HAP-1 (cell line): ENCODE measurements around the gene KRT9.

Experiments used
- DNase-seq, 2 experiments: peaks; one replicate each; pipeline ENCODE4 v3.0.0-alpha.2; 2016 to 2020; ENCODE audit warnings: low spot score in 2 of 2
- H3K27me3 ChIP-seq: fragments of 250-450 bp; sonication (Bioruptor Pico); 2 replicates; pipeline ENCODE4 v1.5.1; 2020; ENCODE audit warnings: low read depth, mild to moderate bottlenecking, moderate library complexity
- H3K36me3 ChIP-seq: fragments of 250-450 bp; sonication (Bioruptor Pico); replicated peaks from 2 replicates; pipeline ENCODE4 v1.5.1; 2020; ENCODE audit warnings: mild to moderate bottlenecking
- H3K4me1 ChIP-seq: fragments of 250-450 bp; sonication (Bioruptor Pico); 2 replicates; pipeline ENCODE4 v1.5.1; 2020; ENCODE audit warnings: mild to moderate bottlenecking
- H3K4me3 ChIP-seq: fragments of 250-450 bp; sonication (Bioruptor Pico); 2 replicates; pipeline ENCODE4 v1.5.1; 2020; ENCODE audit warnings: mild to moderate bottlenecking, moderate library complexity
- H3K9me3 ChIP-seq: fragments of 250-450 bp; sonication (Bioruptor Pico); 2 replicates; pipeline ENCODE4 v1.5.1; 2020; ENCODE audit warnings: mild to moderate bottlenecking, moderate library complexity
- in situ Hi-C: fragments of 300-500 bp; cut with MboI; formaldehyde crosslinking; loops from 3 replicates; pipeline ENCODE4 v1.14.3; 2020; ENCODE audit warnings: low sequenced_read_pairs, inconsistent platforms, mixed read lengths

KRT9 gene

GRCh38 chr17:41518789-41519449 lies 52.9 kb downstream of the KRT9 start, which contains the start of gene KRT15:
TSS of gene KRT15 (minus strand) at chr17:41518890. CDS start at chr17:41518827, 63 bp downstream.
- no peaks in the 10 kb centered on the region for H3K36me3 ChIP-seq

GRCh38 chr17:41518031-41518430 lies 53.8 kb downstream of the KRT9 start:
- H3K4me1 ChIP-seq, result no peaks in the 10 kb centered on the region
- no peak for DNase-seq

More at GRCh38 chr17:41518789-41519449, 52.9 kb downstream of the KRT9 start, which contains the start of gene KRT15:
- DNase-seq, result no peak
- no peaks in the 10 kb centered on the region for H3K4me1 ChIP-seq
- in situ Hi-C loops, result no loop called here
- H3K27me3 ChIP-seq, result no peaks in the 10 kb centered on the region
- no peak within 1 kb of the TSS for H3K4me3 ChIP-seq
- no peaks in the 10 kb centered on the region for H3K9me3 ChIP-seq

GRCh38 chr17:41516830-41517283 lies 55.0 kb downstream of the KRT9 start:
- Histone ChIP-seq H3K9me3 (no peaks in the 10 kb centered on the region), H3K4me1 (no peaks in the 10 kb centered on the region), H3K27me3 (no peaks in the 10 kb centered on the region), H3K36me3 (no peaks in the 10 kb centered on the region), H3K4me3 (no peak overlapping the region)
- in situ Hi-C loops, result no loop called here
- no peak for DNase-seq

More at GRCh38 chr17:41518031-41518430, 53.8 kb downstream of the KRT9 start:
- in situ Hi-C loops, result no loop called here
- Histone ChIP-seq H3K9me3 (no peaks in the 10 kb centered on the region), H3K4me3 (no peak overlapping the region), H3K27me3 (no peaks in the 10 kb centered on the region), H3K36me3 (no peaks in the 10 kb centered on the region)

- DNase-seq, result no peak
- Histone ChIP-seq H3K4me3 (no peak overlapping the region), H3K36me3 (no peaks in the 10 kb centered on the region), H3K4me1 (no peaks in the 10 kb centered on the region), H3K27me3 (no peaks in the 10 kb centered on the region), H3K9me3 (no peaks in the 10 kb centered on the region)
- in situ Hi-C loops, result no loop called here
Observed at GRCh38 chr17:41516147-41516829, 55.6 kb downstream of the KRT9 start.
